ENCODE results near the gene UCP2.

- TF ChIP-seq, protein P1, sequence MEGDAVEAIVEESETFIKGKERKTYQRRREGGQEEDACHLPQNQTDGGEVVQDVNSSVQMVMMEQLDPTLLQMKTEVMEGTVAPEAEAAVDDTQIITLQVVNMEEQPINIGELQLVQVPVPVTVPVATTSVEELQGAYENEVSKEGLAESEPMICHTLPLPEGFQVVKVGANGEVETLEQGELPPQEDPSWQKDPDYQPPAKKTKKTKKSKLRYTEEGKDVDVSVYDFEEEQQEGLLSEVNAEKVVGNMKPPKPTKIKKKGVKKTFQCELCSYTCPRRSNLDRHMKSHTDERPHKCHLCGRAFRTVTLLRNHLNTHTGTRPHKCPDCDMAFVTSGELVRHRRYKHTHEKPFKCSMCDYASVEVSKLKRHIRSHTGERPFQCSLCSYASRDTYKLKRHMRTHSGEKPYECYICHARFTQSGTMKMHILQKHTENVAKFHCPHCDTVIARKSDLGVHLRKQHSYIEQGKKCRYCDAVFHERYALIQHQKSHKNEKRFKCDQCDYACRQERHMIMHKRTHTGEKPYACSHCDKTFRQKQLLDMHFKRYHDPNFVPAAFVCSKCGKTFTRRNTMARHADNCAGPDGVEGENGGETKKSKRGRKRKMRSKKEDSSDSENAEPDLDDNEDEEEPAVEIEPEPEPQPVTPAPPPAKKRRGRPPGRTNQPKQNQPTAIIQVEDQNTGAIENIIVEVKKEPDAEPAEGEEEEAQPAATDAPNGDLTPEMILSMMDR (conservative IDR thresholded peaks at IDR 0.05; ENCODE audit: low read length): no peak
- no peak for TF ChIP-seq EZH2phosphoT487 (IDR thresholded peaks at IDR 0.05; ENCODE audit: borderline replicate concordance)
Observed at GRCh38 chr11:73968356-73968966, 14.2 kb downstream of the UCP2 start.

All from Loucy (cell line).